NCI-H2196 treated with DMSO at 0.1 percent for 48 hours (cell line): ENCODE data around the gene CCDC192.
"Not testable (repeated sequence)": the region's sequence is repeated elsewhere in the genome, so short reads cannot be mapped to it uniquely, and the experiment has no call there.

Experiments
- DNase-seq: peaks from one replicate; lab custom pipeline; 2025; ENCODE audit not compliant: unreplicated experiment; lab: John Stamatoyannopoulos, UW

CCDC192 gene

GRCh38 chr5:127697894-127698600, 5.1 kb upstream of the CCDC192 start:
- DNase-seq: no peak

- DNase-seq: no peak
These were observed 3.8 kb upstream of the CCDC192 start for GRCh38 chr5:127699416-127699815.

- no peak for DNase-seq
These were observed 2.9 kb upstream of the CCDC192 start for GRCh38 chr5:127700237-127700766.

- no peak for DNase-seq
These were observed 757 bp upstream of the CCDC192 start for GRCh38 chr5:127702434-127702833.

GRCh38 chr5:127705120-127705892, 2.1 kb downstream of the CCDC192 start:
- no peak for DNase-seq

GRCh38 chr5:127706691-127707090, 3.5 kb downstream of the CCDC192 start:
- DNase-seq: no peak

GRCh38 chr5:127707209-127707608, 4.0 kb downstream of the CCDC192 start:
- no peak for DNase-seq

- not testable (repeated sequence) for DNase-seq
These were observed 9.9 kb downstream of the CCDC192 start for GRCh38 chr5:127713083-127713482.

- no peak for DNase-seq
These were observed 15.0 kb downstream of the CCDC192 start for GRCh38 chr5:127718181-127718580.

GRCh38 chr5:127723571-127723970, 20.4 kb downstream of the CCDC192 start:
- no peak for DNase-seq

GRCh38 chr5:127725673-127726072, 22.5 kb downstream of the CCDC192 start:
- DNase-seq: no peak

GRCh38 chr5:127732963-127733362, 29.8 kb downstream of the CCDC192 start:
- DNase-seq: no peak

GRCh38 chr5:127739348-127739747, 36.2 kb downstream of the CCDC192 start:
- DNase-seq: not testable (repeated sequence)

GRCh38 chr5:127739807-127740384, 36.7 kb downstream of the CCDC192 start:
- DNase-seq: no peak

GRCh38 chr5:127741412-127741811, 38.2 kb downstream of the CCDC192 start:
- DNase-seq: no peak

- DNase-seq: no peak
These were observed 41.0 kb downstream of the CCDC192 start for GRCh38 chr5:127744241-127744640.

GRCh38 chr5:127746756-127747155, 43.6 kb downstream of the CCDC192 start:
- no peak for DNase-seq

- not testable (repeated sequence) for DNase-seq
These were observed 49.5 kb downstream of the CCDC192 start for GRCh38 chr5:127752503-127753265.

GRCh38 chr5:127754259-127754658, 51.1 kb downstream of the CCDC192 start:
- no peak for DNase-seq

- no peak for DNase-seq
These were observed 51.5 kb downstream of the CCDC192 start for GRCh38 chr5:127754706-127755105.

- DNase-seq: no peak
These were observed 54.4 kb downstream of the CCDC192 start for GRCh38 chr5:127757576-127757975.
